Stimulated activated memory B cell treated with anti-CD40 and anti-IgM and Interleukin-4, amounts not matched to agents 10 μg/mL and 1 μg/mL and 100 μg/mL, for 72 hours (primary cell): ENCODE results near the gene IL20.

Source experiments
- ATAC-seq: fragments of 150-1000 bp; cut with Tn5 transposase; 2 replicates; pipeline ENCODE4 v1.10.0; 2021
- H3K27ac Mint-ChIP-seq: one replicate; pipeline ENCODE4 v1.8.0; 2022; ENCODE audit warnings: mild to moderate bottlenecking, mixed read lengths
- H3K27me3 Mint-ChIP-seq: one replicate; pipeline ENCODE4 v1.8.0; 2022; ENCODE audit warnings: mixed read lengths
- H3K36me3 Mint-ChIP-seq: one replicate; pipeline ENCODE4 v1.8.0; 2022; ENCODE audit warnings: mixed read lengths
- H3K4me1 Mint-ChIP-seq: one replicate; pipeline ENCODE4 v1.8.0; 2022; ENCODE audit warnings: mixed read lengths
- H3K4me3 Mint-ChIP-seq: one replicate; pipeline ENCODE4 v1.8.0; 2022; ENCODE audit warnings: mild to moderate bottlenecking, moderate library complexity, mixed read lengths
- H3K9me3 Mint-ChIP-seq: one replicate; pipeline ENCODE4 v1.8.0; 2022; ENCODE audit warnings: mixed read lengths

IL20 gene, protein sequence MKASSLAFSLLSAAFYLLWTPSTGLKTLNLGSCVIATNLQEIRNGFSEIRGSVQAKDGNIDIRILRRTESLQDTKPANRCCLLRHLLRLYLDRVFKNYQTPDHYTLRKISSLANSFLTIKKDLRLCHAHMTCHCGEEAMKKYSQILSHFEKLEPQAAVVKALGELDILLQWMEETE

DNA sequence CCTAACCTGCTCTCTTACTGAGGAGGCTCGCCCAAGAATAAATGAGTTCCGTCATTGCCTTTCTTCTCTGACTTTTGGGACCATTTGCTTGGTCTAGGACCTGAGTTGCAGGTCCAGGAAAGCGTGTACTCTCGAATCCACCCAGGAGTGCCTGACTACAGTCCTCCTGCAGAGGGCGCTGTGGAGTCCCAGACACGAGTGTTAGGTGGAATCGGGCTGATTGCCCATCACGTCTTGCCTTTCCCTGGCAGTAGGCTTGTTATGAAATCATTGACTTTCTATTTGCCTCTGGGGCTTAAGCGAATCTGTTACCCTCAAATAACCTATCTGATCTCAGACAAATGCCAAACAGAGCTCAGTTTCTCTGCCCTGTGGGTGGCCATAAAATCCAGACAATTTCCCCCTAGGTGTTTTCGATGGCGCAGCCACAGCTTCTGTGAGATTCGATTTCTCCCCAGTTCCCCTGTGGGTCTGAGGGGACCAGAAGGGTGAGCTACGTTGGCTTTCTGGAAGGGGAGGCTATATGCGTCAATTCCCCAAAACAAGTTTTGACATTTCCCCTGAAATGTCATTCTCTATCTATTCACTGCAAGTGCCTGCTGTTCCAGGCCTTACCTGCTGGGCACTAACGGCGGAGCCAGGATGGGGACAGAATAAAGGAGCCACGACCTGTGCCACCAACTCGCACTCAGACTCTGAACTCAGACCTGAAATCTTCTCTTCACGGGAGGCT lies at the start of gene IL20:
Gene IL20, plus strand, starts transcription at position 685 of the 733 bp plus-strand sequence. CDS start 230 bp downstream, outside the sequence.
- Mint-ChIP-seq H3K27me3 (peaks cover 19% of the 10 kb centered on the region), H3K4me1 (peaks cover 9% of the 10 kb centered on the region), H3K36me3 (no peaks in the 10 kb centered on the region), H3K4me3 (no peak within 1 kb of the TSS), H3K9me3 (no peaks in the 10 kb centered on the region), H3K27ac (no peak within 1 kb of the TSS)
- ATAC-seq = peak; percentile 76

DNA sequence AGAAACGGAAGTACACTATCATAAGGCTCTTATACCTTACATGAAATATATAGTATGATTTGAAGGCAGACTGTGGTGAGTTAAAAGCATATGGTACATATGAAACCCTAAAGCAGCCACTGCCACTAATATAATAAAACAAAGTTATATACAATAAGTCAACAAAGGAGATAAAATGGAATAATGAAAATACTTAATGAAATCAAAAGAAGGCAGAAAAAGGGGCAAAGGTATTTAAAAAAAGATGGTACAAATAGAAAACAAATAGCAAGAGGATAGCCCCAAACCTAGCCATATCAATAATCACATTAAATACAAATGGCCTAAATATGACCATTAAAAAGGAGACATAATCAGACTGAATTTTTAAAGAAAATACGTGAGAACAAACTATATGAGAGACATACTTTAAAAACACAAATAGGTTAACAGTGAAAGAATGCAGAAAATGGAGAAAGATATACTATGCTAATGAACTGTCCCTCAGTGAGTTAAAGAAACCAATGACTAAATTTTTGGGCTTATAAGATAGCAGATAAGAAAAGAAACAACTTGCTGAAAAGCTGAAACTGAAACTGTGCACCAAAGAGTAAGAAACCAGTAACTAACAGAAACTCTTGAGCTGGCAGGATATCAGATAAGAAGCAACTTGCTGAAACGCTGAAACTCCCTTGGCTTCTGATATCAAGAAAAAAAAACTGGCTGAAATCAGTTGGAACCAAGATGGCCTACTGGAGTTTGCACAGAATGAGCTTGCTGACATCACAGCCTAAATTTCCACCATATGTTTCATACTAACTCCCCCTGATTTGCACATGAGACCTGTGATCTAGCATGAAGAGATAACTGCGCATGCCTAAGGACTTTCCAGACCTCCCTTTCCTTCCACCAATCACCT lies 48.8 kb upstream of the IL20 start:
- Mint-ChIP-seq H3K4me3 (no peak overlapping the region), H3K36me3 (no peaks in the 10 kb centered on the region), H3K9me3 (peaks cover 4% of the 10 kb centered on the region), H3K27me3 (no peaks in the 10 kb centered on the region), H3K27ac (peak overlapping the region; percentile 42), H3K4me1 (peaks cover 38% of the 10 kb centered on the region)
- ATAC-seq = no peak

- H3K27me3 Mint-ChIP-seq = no peaks in the 10 kb centered on the region
- peaks cover 17% of the 10 kb centered on the region for H3K4me1 Mint-ChIP-seq
- H3K27ac Mint-ChIP-seq = no peak overlapping the region
- ATAC-seq = no peak
- H3K9me3 Mint-ChIP-seq = peaks cover 2% of the 10 kb centered on the region
- H3K4me3 Mint-ChIP-seq = no peak overlapping the region
- no peaks in the 10 kb centered on the region for H3K36me3 Mint-ChIP-seq
These were observed 43.9 kb upstream of the IL20 start for GRCh38 chr1:206821493-206821892.

GRCh38 chr1:206823727-206824126 lies 41.7 kb upstream of the IL20 start:
- H3K4me3 Mint-ChIP-seq = no peak overlapping the region
- no peaks in the 10 kb centered on the region for H3K36me3 Mint-ChIP-seq
- no peaks in the 10 kb centered on the region for H3K27me3 Mint-ChIP-seq
- ATAC-seq = no peak
- no peak overlapping the region for H3K27ac Mint-ChIP-seq
- H3K4me1 Mint-ChIP-seq = peaks cover 14% of the 10 kb centered on the region
- H3K9me3 Mint-ChIP-seq = no peaks in the 10 kb centered on the region

- no peak for ATAC-seq
- Mint-ChIP-seq H3K27ac (no peak overlapping the region), H3K36me3 (no peaks in the 10 kb centered on the region), H3K9me3 (no peaks in the 10 kb centered on the region), H3K4me3 (no peak overlapping the region), H3K4me1 (peaks cover 20% of the 10 kb centered on the region), H3K27me3 (no peaks in the 10 kb centered on the region)
These were observed 41.1 kb upstream of the IL20 start for GRCh38 chr1:206824331-206824730.

DNA sequence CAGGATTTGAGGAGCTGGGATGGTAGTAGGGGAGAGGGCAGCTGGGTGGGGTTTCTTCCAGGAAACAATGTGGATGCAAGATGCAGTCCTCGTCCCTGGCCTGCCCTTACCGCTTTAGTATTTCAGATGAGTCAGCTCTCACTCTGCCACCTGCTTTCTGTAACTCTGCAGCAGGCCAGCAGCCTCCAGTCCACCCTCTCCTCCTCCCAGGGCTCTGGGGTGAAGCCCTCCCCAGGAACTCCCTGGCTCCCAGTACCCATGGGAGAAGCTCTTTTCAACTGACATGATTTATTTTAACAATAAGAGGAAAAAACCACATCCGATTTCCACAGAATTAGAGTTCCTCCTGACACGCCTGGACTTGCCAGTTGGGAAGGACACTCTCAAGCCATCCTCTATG lies 39.0 kb upstream of the IL20 start:
- no peak overlapping the region for H3K27ac Mint-ChIP-seq
- peaks cover 30% of the 10 kb centered on the region for H3K4me1 Mint-ChIP-seq
- ATAC-seq = no peak
- no peaks in the 10 kb centered on the region for H3K9me3 Mint-ChIP-seq
- no peaks in the 10 kb centered on the region for H3K27me3 Mint-ChIP-seq
- H3K4me3 Mint-ChIP-seq = no peak overlapping the region
- H3K36me3 Mint-ChIP-seq = no peaks in the 10 kb centered on the region

GRCh38 chr1:206828061-206828460 lies 37.4 kb upstream of the IL20 start:
- Mint-ChIP-seq H3K27me3 (no peaks in the 10 kb centered on the region), H3K27ac (peak overlapping the region; percentile 13), H3K9me3 (no peaks in the 10 kb centered on the region), H3K4me3 (no peak overlapping the region), H3K36me3 (no peaks in the 10 kb centered on the region), H3K4me1 (peaks cover 44% of the 10 kb centered on the region)
- ATAC-seq = no peak

GRCh38 chr1:206828765-206829164 lies 36.7 kb upstream of the IL20 start:
- H3K9me3 Mint-ChIP-seq = no peaks in the 10 kb centered on the region
- no peaks in the 10 kb centered on the region for H3K27me3 Mint-ChIP-seq
- H3K27ac Mint-ChIP-seq = peak overlapping the region; percentile 13
- ATAC-seq = no peak
- peaks cover 51% of the 10 kb centered on the region for H3K4me1 Mint-ChIP-seq
- no peak overlapping the region for H3K4me3 Mint-ChIP-seq
- no peaks in the 10 kb centered on the region for H3K36me3 Mint-ChIP-seq

DNA sequence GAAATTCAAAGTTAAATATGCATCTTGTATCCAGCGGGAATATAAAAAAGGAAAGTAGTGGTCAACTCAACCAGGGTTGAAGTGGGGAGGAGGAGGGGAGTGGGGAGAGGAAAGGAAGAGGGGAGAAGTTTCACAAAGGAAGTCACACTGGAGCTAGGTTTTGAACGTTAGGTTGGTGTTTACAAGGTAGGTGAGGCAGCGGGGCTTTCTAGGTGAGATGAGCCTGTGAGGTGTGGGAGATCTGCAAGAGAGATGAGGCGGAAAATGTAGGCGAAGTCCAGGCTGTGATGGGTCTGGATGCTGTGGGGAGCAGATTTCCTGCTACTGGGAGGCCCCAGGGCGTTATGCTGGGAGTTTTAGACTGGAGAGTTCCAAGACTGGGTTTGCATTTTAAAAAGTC lies 36.1 kb upstream of the IL20 start:
- peaks cover 52% of the 10 kb centered on the region for H3K4me1 Mint-ChIP-seq
- H3K27ac Mint-ChIP-seq = peak overlapping the region; percentile 13
- no peak for ATAC-seq
- peak overlapping the region; percentile 6 for H3K4me3 Mint-ChIP-seq
- no peaks in the 10 kb centered on the region for H3K9me3 Mint-ChIP-seq
- no peaks in the 10 kb centered on the region for H3K36me3 Mint-ChIP-seq
- H3K27me3 Mint-ChIP-seq = no peaks in the 10 kb centered on the region

GRCh38 chr1:206829875-206830274 lies 35.5 kb upstream of the IL20 start:
- no peaks in the 10 kb centered on the region for H3K36me3 Mint-ChIP-seq
- H3K27ac Mint-ChIP-seq = peak overlapping the region; percentile 13
- ATAC-seq = peak; percentile 74
- H3K27me3 Mint-ChIP-seq = no peaks in the 10 kb centered on the region
- H3K4me1 Mint-ChIP-seq = peaks cover 54% of the 10 kb centered on the region
- no peaks in the 10 kb centered on the region for H3K9me3 Mint-ChIP-seq
- H3K4me3 Mint-ChIP-seq = no peak overlapping the region

DNA sequence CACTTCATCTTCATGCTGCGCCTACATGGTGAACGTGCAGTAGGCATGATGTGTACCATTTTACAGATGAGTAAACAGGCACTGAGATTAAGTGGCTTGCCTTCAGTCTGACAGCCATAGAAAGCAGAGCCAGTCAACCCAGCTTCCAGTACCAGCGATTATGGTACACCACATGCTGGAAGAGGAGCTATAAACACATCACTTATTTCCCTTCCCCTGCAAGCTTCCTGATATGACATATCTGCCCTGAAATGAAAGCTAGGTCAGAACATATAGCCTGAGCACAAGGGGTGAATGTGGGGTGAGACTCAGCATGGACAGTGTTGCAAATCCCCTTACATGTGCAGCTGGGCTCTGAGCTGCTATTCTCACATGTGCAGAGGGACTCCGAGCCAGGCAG lies 33.8 kb upstream of the IL20 start:
- ATAC-seq = no peak
- Mint-ChIP-seq H3K27ac (no peak overlapping the region), H3K4me3 (no peak overlapping the region), H3K4me1 (peaks cover 57% of the 10 kb centered on the region), H3K36me3 (no peaks in the 10 kb centered on the region), H3K9me3 (no peaks in the 10 kb centered on the region), H3K27me3 (no peaks in the 10 kb centered on the region)

- peaks cover 57% of the 10 kb centered on the region for H3K4me1 Mint-ChIP-seq
- no peaks in the 10 kb centered on the region for H3K9me3 Mint-ChIP-seq
- H3K27me3 Mint-ChIP-seq = no peaks in the 10 kb centered on the region
- H3K36me3 Mint-ChIP-seq = no peaks in the 10 kb centered on the region
- no peak for ATAC-seq
- peak overlapping the region; percentile 73 for H3K27ac Mint-ChIP-seq
- no peak overlapping the region for H3K4me3 Mint-ChIP-seq
These were observed 33.0 kb upstream of the IL20 start for GRCh38 chr1:206832352-206832880.

GRCh38 chr1:206833106-206833680 lies 32.2 kb upstream of the IL20 start:
- Mint-ChIP-seq H3K4me3 (peak overlapping the region; percentile 7), H3K36me3 (no peaks in the 10 kb centered on the region), H3K4me1 (peaks cover 56% of the 10 kb centered on the region), H3K9me3 (no peaks in the 10 kb centered on the region), H3K27me3 (no peaks in the 10 kb centered on the region), H3K27ac (peak overlapping the region; percentile 73)
- peak; percentile 70 for ATAC-seq

DNA sequence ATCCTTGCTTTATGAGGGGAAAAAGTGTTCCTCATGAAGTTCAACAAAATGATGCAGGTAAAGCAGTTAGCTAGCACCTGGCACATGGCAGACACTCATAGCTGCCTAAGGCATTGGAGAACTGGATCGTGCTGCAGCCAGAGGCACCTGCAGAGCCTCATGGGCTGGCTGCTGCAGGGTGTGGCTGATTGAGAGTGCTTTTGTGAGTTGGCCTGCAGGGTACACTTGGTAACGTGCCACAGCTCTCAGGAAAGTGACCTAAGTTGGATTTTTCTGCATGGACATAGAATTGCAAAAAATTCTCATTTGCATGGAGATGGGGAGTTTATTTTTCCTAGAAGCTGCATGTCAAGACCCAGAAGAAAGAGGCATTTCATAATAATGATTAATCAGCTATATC lies 31.6 kb upstream of the IL20 start:
- Mint-ChIP-seq H3K9me3 (no peaks in the 10 kb centered on the region), H3K27me3 (no peaks in the 10 kb centered on the region), H3K4me1 (peaks cover 50% of the 10 kb centered on the region), H3K36me3 (no peaks in the 10 kb centered on the region), H3K4me3 (no peak overlapping the region), H3K27ac (no peak overlapping the region)
- no peak for ATAC-seq

- no peak for ATAC-seq
- Mint-ChIP-seq H3K27ac (peak overlapping the region; percentile 14), H3K9me3 (no peaks in the 10 kb centered on the region), H3K27me3 (no peaks in the 10 kb centered on the region), H3K36me3 (no peaks in the 10 kb centered on the region), H3K4me3 (no peak overlapping the region), H3K4me1 (peaks cover 46% of the 10 kb centered on the region)
These were observed 31.2 kb upstream of the IL20 start for GRCh38 chr1:206834217-206834616.
